Psoas muscle (tissue), 8 donors: ENCODE results near the gene MAN1A1. TPM values are rescaled to one million over a fixed set of nuclear protein-coding genes. Genes with fewer than 3 reads are reported as not detected.

Experiments
- ATAC-seq, 4 donors: fragments of 200-7000 bp; cut with Tn5 transposase; one replicate each; pipeline ENCODE4 v1.9.1; 2020; ENCODE audit warnings: moderate library complexity in 3 of 4, mild to moderate bottlenecking in 2 of 4
- DNase-seq, 2 donors: peaks; one replicate each; pipeline ENCODE4 v3.0.0-alpha.2; 2020
- H3K27ac ChIP-seq: fragments of 200-600 bp; one replicate; pipeline ENCODE4 v1.8.0; 2022
- H3K27me3 ChIP-seq, 3 donors: fragments of 200-600 bp in 1 of 3; one replicate each; pipeline versions ENCODE4 v1.6.1 to v1.8.0; 2013 to 2022; ENCODE audit warnings: low read length in 2 of 3, mild to moderate bottlenecking in 2 of 3, moderate library complexity in 1 of 3; ENCODE audit not compliant: insufficient read depth in 3 of 3
- H3K36me3 ChIP-seq, 2 donors: fragments of 200-600 bp in 1 of 2; one replicate each; pipeline versions ENCODE4 v1.6.1 to v1.8.0; 2013 to 2022; ENCODE audit warnings: low read depth in 1 of 2, mild to moderate bottlenecking in 1 of 2, moderate library complexity in 1 of 2; ENCODE audit not compliant: insufficient read depth in 1 of 2
- H3K4me1 ChIP-seq: fragments of 200-600 bp; one replicate; pipeline ENCODE4 v1.8.0; 2022
- H3K4me3 ChIP-seq: fragments of 200-600 bp; one replicate; pipeline ENCODE4 v1.8.0; 2022; ENCODE audit warnings: mild to moderate bottlenecking
- H3K9me3 ChIP-seq: fragments of 200-600 bp; one replicate; pipeline ENCODE4 v1.8.0; 2022
- WGBS, 3 donors: extraction: QIAGEN DNeasy Blood & Tissue Kit; methylation state at CpG; one replicate each; pipeline versions ENCODE4 v1.1.6 to v1.1.7; 2013; 5-methylcytosine and 5-hydroxymethylcytosine counted together
- intact Hi-C, 2 donors: fragments of 100-400 bp; cut with DNase I; formaldehyde crosslinking; loops; one replicate each; pipeline versions ENCODE4 v1.11.0 to v1.14.2; 2022
- polyA plus RNA-seq, 3 donors: library from polyadenylated mRNA; stranded (reverse); fragments of 200-250 nt; gene quantifications; one replicate each; pipeline ENCODE4 v1.2.3, GENCODE V29; 2013
- total RNA-seq, 4 donors: library from RNA; stranded (reverse); fragmentation: NEBNext Ultra II Directional in 2 of 4; extraction: Animal tissue kit (Norgen Biotek cat#: 25700) in 2 of 4; gene quantifications; one replicate each; pipeline versions ENCODE4 v1.2.1 to v1.2.4, GENCODE V29; 2021 to 2023
- TF ChIP-seq, protein P1 (sequence below): fragments of 200-600 bp; IDR thresholded peaks from one replicate; pipeline ENCODE4 v1.8.0; 2022; ENCODE audit warnings: antibody characterized with exemption
- donor health status: healthy with polysubstance abuse.
- donor health status: DM: no; HTN: no; CAD: no; lungs with moderate emphysema.
- donor health status: Bipolar disorder and iron deficiency.
- donor health status: healthy.
- donor health status: DM: yes; HTN: yes; CAD: no.
- donor health status: DM: no; HTN: no; CAD: no.
- donor health status: DM: no; HTN: no; CAD: no.
- donor health status: DM: yes; HTN: yes; CAD: no.

The MAN1A1 gene
- total and polyA plus RNA-seq, 7 donors, result 3.7 to 14.6 (median 6.2) TPM

DNA sequence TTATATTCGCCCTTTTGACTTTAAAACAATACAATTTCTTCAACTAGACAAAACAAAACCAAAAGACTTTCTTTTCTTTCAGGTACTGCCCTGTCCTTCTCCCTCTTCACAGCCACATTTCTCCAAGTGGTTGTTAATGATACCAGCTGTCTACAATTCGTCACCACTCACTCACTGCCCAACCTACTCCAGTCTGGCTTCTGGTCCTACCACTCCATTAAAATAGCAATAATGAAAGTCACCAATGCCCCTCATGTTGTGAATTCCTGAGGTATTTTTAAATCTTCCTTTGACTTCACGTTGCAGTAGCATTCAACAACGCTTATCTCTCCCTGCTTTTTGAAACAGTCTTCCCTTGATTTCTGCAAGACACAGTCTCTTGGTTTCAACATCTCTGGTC lies 11.6 kb upstream of the MAN1A1 start:
- no peak for ATAC-seq
- Histone ChIP-seq H3K4me3 (no peak overlapping the region), H3K4me1 (no peaks in the 10 kb centered on the region), H3K9me3 (no peaks in the 10 kb centered on the region), H3K27me3 (no peaks in the 10 kb centered on the region), H3K36me3 (no peaks in the 10 kb centered on the region), H3K27ac (no peak overlapping the region)
- intact Hi-C loops, result no loop called here
- TF ChIP-seq, protein P1, sequence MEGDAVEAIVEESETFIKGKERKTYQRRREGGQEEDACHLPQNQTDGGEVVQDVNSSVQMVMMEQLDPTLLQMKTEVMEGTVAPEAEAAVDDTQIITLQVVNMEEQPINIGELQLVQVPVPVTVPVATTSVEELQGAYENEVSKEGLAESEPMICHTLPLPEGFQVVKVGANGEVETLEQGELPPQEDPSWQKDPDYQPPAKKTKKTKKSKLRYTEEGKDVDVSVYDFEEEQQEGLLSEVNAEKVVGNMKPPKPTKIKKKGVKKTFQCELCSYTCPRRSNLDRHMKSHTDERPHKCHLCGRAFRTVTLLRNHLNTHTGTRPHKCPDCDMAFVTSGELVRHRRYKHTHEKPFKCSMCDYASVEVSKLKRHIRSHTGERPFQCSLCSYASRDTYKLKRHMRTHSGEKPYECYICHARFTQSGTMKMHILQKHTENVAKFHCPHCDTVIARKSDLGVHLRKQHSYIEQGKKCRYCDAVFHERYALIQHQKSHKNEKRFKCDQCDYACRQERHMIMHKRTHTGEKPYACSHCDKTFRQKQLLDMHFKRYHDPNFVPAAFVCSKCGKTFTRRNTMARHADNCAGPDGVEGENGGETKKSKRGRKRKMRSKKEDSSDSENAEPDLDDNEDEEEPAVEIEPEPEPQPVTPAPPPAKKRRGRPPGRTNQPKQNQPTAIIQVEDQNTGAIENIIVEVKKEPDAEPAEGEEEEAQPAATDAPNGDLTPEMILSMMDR, result no peak
- DNase-seq, result no peak
- WGBS, 3 donors, result 82 to 86% (median 83%) methylated on average over 4 of the region's 4 CpGs

DNA sequence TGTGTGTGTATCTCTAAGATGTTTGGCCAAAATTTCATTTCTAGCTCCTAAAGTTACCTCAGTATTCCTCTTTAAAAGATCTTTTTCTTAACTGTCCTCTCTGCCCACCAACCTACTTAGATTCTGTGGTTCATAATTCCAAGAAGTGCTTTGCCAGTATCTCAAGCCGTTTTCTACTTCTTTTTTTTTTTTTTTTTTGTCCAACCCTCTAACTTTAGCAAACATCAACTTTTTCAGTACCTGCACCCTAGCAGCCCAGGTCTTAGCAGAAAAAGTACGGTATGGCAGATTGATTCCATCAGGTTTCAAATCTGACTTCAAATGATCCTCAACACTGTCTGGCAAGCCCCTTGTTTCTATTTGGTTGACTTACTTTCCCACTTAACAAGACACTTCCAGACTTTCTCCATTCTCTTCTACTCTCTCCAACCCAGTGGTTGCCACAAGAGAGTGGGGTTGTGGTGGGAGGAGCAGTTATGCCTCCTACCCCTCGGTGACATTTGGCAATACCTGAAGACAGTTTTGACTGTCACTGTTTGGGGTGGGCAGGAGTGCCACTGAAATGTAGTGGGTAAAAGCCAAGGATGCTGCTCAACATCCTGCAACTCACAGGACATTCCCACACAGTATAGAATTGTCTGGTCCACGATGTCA lies 10.8 kb upstream of the MAN1A1 start:
- intact Hi-C loops, result no loop called here

DNA sequence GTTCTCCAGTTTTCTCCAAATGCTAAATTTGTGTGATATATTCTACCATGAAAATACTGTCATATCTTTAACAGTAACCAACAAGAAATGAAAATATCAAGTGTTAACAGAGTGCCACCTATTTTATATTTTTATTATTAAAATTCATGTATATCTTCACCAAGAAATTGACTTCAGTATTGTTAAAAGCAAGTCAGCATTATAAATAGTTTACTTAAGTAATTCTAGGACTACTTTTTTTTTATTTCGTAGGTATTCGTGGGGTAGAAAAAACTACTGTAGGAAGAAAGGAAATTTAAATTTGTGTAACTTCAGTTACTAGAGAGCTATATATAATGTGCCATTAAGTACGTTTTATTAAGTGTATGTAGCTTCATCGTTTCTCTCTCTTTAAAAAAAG lies 6.3 kb upstream of the MAN1A1 start:
- H3K9me3 ChIP-seq, result no peaks in the 10 kb centered on the region
- 86 to 89% (median 88%) methylated on average over 4 of the region's 4 CpGs for WGBS, 3 donors
- DNase-seq (no peak), ATAC-seq (no peak)
- H3K4me1 ChIP-seq, result no peaks in the 10 kb centered on the region
- no peak overlapping the region for H3K4me3 ChIP-seq
- no peaks in the 10 kb centered on the region for H3K27me3 ChIP-seq
- intact Hi-C loops, result no loop called here
- TF ChIP-seq, protein P1, result no peak
- H3K36me3 ChIP-seq, result no peaks in the 10 kb centered on the region
- H3K27ac ChIP-seq, result no peak overlapping the region

More for the DNA sequence above, 10.8 kb upstream of the MAN1A1 start:
- Histone ChIP-seq H3K36me3 (no peaks in the 10 kb centered on the region), H3K9me3 (no peaks in the 10 kb centered on the region), H3K4me1 (no peaks in the 10 kb centered on the region), H3K27ac (no peak overlapping the region), H3K27me3 (no peaks in the 10 kb centered on the region), H3K4me3 (no peak overlapping the region)
- ATAC-seq, result no peak
- 72 to 86% (median 85%) methylated on average over 4 of the region's 4 CpGs for WGBS, 3 donors
- TF ChIP-seq, protein P1, result no peak
- DNase-seq, result no peak

DNA sequence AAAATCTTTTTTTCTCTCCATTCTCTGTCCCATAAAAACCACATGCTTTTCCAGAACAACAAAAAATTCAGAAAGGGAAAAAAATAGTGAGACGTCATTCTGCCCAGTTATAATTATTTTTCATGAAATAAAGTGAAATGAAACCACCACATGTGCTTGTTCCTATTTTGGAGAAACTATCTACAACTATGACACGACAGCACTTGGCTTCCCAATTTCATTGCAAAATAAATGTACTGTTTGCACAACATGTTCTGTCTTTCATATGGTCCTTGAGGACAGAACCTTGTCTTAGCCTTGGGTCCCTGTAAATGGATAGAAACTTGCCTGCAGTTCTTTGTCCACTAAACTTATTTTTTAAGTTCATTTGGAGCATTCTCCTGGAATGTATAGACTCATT lies 5.6 kb upstream of the MAN1A1 start:
- H3K9me3 ChIP-seq, result no peaks in the 10 kb centered on the region
- H3K4me1 ChIP-seq, result no peaks in the 10 kb centered on the region
- H3K27ac ChIP-seq, result no peak overlapping the region
- intact Hi-C loops, result no loop called here
- TF ChIP-seq, protein P1, result no peak
- no peak overlapping the region for H3K4me3 ChIP-seq
- ATAC-seq, result peak in 2 of 4 donors; percentile 48 to 75
- H3K27me3 ChIP-seq, result peaks cover 0 to 2% (median 0%) of the 10 kb centered on the region in 3 donors
- 47 to 71% (median 53%) methylated on average over 2 of the region's 2 CpGs for WGBS, 3 donors
- no peaks in the 10 kb centered on the region for H3K36me3 ChIP-seq
- DNase-seq, result no peak

DNA sequence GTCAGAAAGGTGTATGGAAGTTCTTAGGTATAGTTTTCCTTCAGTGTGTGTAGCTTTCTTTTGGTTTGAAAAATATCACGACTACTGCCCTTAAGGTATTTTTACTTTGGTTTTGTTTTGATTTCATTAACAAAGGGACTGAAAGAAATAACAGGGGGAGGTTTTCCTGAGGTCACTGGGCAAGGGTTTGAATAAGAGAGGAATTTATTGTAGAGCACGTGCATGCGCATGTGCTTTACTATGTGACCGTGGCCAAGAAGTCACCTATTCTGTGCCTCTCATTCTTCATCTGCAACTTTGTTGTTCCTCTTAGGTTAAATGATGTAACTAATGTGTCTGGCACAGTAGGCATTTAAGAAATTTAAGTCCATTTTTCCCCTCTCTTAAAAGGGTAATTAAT lies 4.1 kb upstream of the MAN1A1 start:
- 73 to 81% (median 77%) methylated on average over 4 of the region's 4 CpGs for WGBS, 3 donors
- no peak for DNase-seq
- Histone ChIP-seq H3K36me3 (no peaks in the 10 kb centered on the region), H3K27me3 (peaks cover 0 to 17% (median 2%) of the 10 kb centered on the region in 3 donors), H3K4me1 (no peaks in the 10 kb centered on the region), H3K27ac (no peak overlapping the region), H3K9me3 (no peaks in the 10 kb centered on the region), H3K4me3 (no peak overlapping the region)
- TF ChIP-seq, protein P1, result no peak
- no peak for ATAC-seq
- intact Hi-C loops, result no loop called here
